ENCODE data around the gene CORIN. TPM values are rescaled to one million over a fixed set of nuclear protein-coding genes. Genes with fewer than 3 reads are reported as not detected.

The CORIN gene
- total RNA-seq, 1 experiment from 2014 or later: 3.5 TPM

DNA sequence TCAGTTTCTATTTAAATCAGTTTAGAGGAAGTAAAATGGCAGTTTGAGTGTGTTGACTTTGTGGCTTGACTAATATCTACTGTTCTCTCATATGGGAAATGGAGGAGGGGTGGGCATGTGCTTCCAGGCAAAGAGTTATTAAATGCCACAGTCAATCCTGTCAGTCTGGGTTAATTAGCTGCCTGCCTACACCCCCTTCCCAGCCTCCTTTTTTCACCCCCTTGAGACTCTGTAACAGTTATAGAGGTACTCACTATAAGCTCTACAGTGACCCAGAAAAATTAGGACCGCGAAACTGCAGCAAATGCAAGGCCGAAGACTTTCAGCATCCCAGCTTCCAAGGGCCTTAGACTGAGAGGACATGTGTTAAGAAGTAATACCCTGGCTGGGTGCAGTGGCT, 165.2 kb downstream of the CORIN start:
- ChIA-PET RAD21 (ENCODE audit: low non-redundant PET in 1 of 2, low total read pairs in 2 of 2, uncharacterized antibody in 2 of 2, unreplicated experiment in 2 of 2) (interaction anchor here in 1 of 2 experiments (0.7 kb wide), 1 partner anchor 279 kb away, joined by 3 read pairs; no protein-coding TSS in a partner anchor), CTCF (no interaction called here), POLR2A (no interaction called here)
- H3K36me3 ChIP-seq (ENCODE audit: control insufficient read depth in 1 of 2, insufficient read depth in 2 of 2, low read length in 2 of 2): no peaks in the 10 kb centered on the region
- no peaks in the 10 kb centered on the region for H3K27me3 ChIP-seq (ENCODE audit: insufficient read depth, low read length)
- no peaks in the 10 kb centered on the region for H3K9me2 ChIP-seq (ENCODE audit: insufficient read depth)
- intact Hi-C loops (cut with micrococcal nuclease): no loop called here
- H3K9ac ChIP-seq (ENCODE audit: low read length): no peak overlapping the region
- H3K4me2 ChIP-seq (ENCODE audit: low read length): no peak overlapping the region
- no peaks in the 10 kb centered on the region for H4K20me1 ChIP-seq (ENCODE audit: insufficient read depth)
- H3K79me2 ChIP-seq (ENCODE audit: insufficient read depth, low read length): no peaks in the 10 kb centered on the region
- no peaks in the 10 kb centered on the region for H3K4me1 ChIP-seq (ENCODE audit: control insufficient read depth in 1 of 2, insufficient read depth in 2 of 2, low read length in 2 of 2)
- no peak overlapping the region for H3K4me3 ChIP-seq (replicated peaks in 1 of 2; ENCODE audit: low read depth in 1 of 2, low read length in 2 of 2)
- ATAC-seq (no peak), DNase-seq (ENCODE audit: low read depth, low spot score) (no peak)
- BruUV-seq (replicated peaks): no TSS peak
- H3K27ac ChIP-seq (ENCODE audit: low read depth, low read length): no peak overlapping the region
- no peaks in the 10 kb centered on the region for H3K9me3 ChIP-seq (ENCODE audit: control insufficient read depth in 1 of 2, insufficient read depth in 1 of 2, low read depth in 1 of 2, low read length in 2 of 2)
- no peak overlapping the region for H2AFZ ChIP-seq (ENCODE audit: low read depth, low read length, poor library complexity, severe bottlenecking)
- TF ChIP-seq YY1 (IDR thresholded peaks at IDR 0.05; ENCODE audit: extremely low read depth, insufficient replicate concordance, low read depth, low read length) (no peak), SIN3A (IDR thresholded peaks at IDR 0.05; ENCODE audit: low read depth) (no peak), REST (IDR thresholded peaks at IDR 0.05; ENCODE audit: low read depth) (no peak), ZNF274 (IDR thresholded peaks at IDR 0.05; ENCODE audit: low read depth, low read length) (no peak), TCF7L2 (IDR thresholded peaks at IDR 0.05; ENCODE audit: borderline replicate concordance, extremely low read depth, insufficient read depth, insufficient read length) (no peak), SP1 (IDR thresholded peaks at IDR 0.05; ENCODE audit: low read depth) (no peak), CTCF (IDR thresholded peaks at IDR 0.05 in 2 of 3, conservative IDR thresholded peaks at IDR 0.05 in 1 of 3; ENCODE audit: borderline replicate concordance in 1 of 3, insufficient read depth in 1 of 3, low read depth in 2 of 3, low read length in 2 of 3) (no peak), EZH2phosphoT487 (IDR thresholded peaks at IDR 0.05; ENCODE audit: borderline replicate concordance) (no peak), ZFX (IDR thresholded peaks at IDR 0.05) (no peak), JUND (IDR thresholded peaks at IDR 0.05) (no peak), EGR1 (IDR thresholded peaks at IDR 0.05; ENCODE audit: low read depth) (no peak), POLR2AphosphoS5 (IDR thresholded peaks at IDR 0.05; ENCODE audit: low read depth, low read length) (no peak), FOSL1 (IDR thresholded peaks at IDR 0.05; ENCODE audit: low read depth) (no peak), CEBPB (IDR thresholded peaks at IDR 0.05; ENCODE audit: low read depth) (no peak), RAD21 (IDR thresholded peaks at IDR 0.05; ENCODE audit: low read depth) (no peak), ATF3 (IDR thresholded peaks at IDR 0.05) (no peak), ELF1 (IDR thresholded peaks at IDR 0.05; ENCODE audit: borderline replicate concordance, low read depth) (no peak), EZH2 (IDR thresholded peaks at IDR 0.05) (no peak)
- TF ChIP-seq, protein P1, sequence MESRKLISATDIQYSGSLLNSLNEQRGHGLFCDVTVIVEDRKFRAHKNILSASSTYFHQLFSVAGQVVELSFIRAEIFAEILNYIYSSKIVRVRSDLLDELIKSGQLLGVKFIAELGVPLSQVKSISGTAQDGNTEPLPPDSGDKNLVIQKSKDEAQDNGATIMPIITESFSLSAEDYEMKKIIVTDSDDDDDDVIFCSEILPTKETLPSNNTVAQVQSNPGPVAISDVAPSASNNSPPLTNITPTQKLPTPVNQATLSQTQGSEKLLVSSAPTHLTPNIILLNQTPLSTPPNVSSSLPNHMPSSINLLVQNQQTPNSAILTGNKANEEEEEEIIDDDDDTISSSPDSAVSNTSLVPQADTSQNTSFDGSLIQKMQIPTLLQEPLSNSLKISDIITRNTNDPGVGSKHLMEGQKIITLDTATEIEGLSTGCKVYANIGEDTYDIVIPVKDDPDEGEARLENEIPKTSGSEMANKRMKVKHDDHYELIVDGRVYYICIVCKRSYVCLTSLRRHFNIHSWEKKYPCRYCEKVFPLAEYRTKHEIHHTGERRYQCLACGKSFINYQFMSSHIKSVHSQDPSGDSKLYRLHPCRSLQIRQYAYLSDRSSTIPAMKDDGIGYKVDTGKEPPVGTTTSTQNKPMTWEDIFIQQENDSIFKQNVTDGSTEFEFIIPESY (IDR thresholded peaks at IDR 0.05; ENCODE audit: extremely low read depth, insufficient replicate concordance, low read length): no peak

All from HCT116 (cell line).